ENCODE data around the gene PCDHAC1.

DNA sequence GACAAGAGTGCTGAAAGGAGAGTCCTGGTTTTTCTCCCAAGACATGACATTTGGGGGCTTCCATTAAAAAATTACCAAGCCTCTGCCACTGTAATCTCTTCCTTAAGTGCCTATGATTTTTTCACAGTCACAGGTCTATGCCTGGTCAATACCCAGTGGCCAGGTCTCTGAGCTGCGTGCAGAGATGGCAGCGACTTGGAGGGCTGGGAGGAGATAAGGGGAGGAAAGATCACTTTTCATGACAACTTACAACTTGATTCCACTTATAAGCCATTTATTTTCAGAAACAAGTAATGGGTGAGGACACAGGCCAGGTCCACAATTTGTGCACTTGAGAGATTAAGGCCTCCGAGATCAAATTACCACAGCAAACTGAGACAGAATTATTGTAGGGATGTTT is 38.3 kb downstream of the PCDHAC1 start:
- TF ChIP-seq, protein P1, sequence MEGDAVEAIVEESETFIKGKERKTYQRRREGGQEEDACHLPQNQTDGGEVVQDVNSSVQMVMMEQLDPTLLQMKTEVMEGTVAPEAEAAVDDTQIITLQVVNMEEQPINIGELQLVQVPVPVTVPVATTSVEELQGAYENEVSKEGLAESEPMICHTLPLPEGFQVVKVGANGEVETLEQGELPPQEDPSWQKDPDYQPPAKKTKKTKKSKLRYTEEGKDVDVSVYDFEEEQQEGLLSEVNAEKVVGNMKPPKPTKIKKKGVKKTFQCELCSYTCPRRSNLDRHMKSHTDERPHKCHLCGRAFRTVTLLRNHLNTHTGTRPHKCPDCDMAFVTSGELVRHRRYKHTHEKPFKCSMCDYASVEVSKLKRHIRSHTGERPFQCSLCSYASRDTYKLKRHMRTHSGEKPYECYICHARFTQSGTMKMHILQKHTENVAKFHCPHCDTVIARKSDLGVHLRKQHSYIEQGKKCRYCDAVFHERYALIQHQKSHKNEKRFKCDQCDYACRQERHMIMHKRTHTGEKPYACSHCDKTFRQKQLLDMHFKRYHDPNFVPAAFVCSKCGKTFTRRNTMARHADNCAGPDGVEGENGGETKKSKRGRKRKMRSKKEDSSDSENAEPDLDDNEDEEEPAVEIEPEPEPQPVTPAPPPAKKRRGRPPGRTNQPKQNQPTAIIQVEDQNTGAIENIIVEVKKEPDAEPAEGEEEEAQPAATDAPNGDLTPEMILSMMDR (IDR thresholded peaks at IDR 0.05): no peak
- no peak for TF ChIP-seq POLR2A (IDR thresholded peaks at IDR 0.05)

All from adrenal gland (tissue), 5 donors.